A673 (cell line): Measurements from ENCODE around the gene PLCG2. TPM values are rescaled to one million over a fixed set of nuclear protein-coding genes. Genes with fewer than 3 reads are reported as not detected.

Source experiments
- BruUV-seq: library from RNA; stranded (reverse); fragments of 400-500 nt; replicated peaks from 2 replicates; lab custom pipeline; 2021; lab: Mats Ljungman, UMichigan
- CTCF ChIA-PET: fragments of 300-600 bp; sonication (Branson Sonifier 250); formaldehyde crosslinking; loops from one replicate; lab custom pipeline; 2022; ENCODE audit warnings: antibody characterized with exemption; lab: Charles Lee
- POLR2A ChIA-PET: fragments of 300-600 bp; sonication (Branson Sonifier 250); formaldehyde crosslinking; loops from one replicate; lab custom pipeline; 2022; ENCODE audit warnings: antibody characterized with exemption; ENCODE audit not compliant: low non-redundant PET; lab: Charles Lee
- DNase-seq: peaks from one replicate; pipeline ENCODE4 v3.0.0-alpha.2; 2015; ENCODE audit warnings: low spot score
- H3K27ac ChIP-seq: fragments of 200-600 bp; sonication (generic); 2 replicates; pipeline ENCODE4 v1.5.1; 2016; ENCODE audit warnings: mixed run types, low read depth, mild to moderate bottlenecking, mixed read lengths, antibody characterized with exemption, low read length; ENCODE audit not compliant: poor library complexity, severe bottlenecking
- H3K27me3 ChIP-seq: fragments of 200-600 bp; sonication (generic); replicated peaks from 2 replicates; pipeline ENCODE4 v1.6.1; 2017; ENCODE audit warnings: mixed run types, low read depth, mild to moderate bottlenecking, mixed read lengths, antibody characterized with exemption, low read length; ENCODE audit not compliant: insufficient read depth, poor library complexity
- H3K36me3 ChIP-seq: fragments of 200-600 bp; sonication (generic); 2 replicates; pipeline ENCODE4 v1.6.1; 2016; ENCODE audit warnings: mixed run types, mild to moderate bottlenecking, mixed read lengths, antibody characterized with exemption, low read length; ENCODE audit not compliant: insufficient read depth, poor library complexity, severe bottlenecking
- H3K4me1 ChIP-seq: fragments of 200-600 bp; sonication (generic); 2 replicates; pipeline ENCODE4 v1.6.1; 2017; ENCODE audit warnings: mixed run types, mild to moderate bottlenecking, mixed read lengths, antibody characterized with exemption, low read length; ENCODE audit not compliant: insufficient read depth, poor library complexity, severe bottlenecking
- H3K4me3 ChIP-seq: fragments of 200-600 bp; sonication (generic); 2 replicates; pipeline ENCODE4 v1.5.1; 2016; ENCODE audit warnings: low read depth, mixed run types, mild to moderate bottlenecking, mixed read lengths, low read length; ENCODE audit not compliant: poor library complexity, severe bottlenecking
- H3K9me3 ChIP-seq: fragments of 200-600 bp; sonication (generic); 2 replicates; pipeline ENCODE4 v1.6.1; 2016; ENCODE audit warnings: mixed run types, low read depth, mild to moderate bottlenecking, mixed read lengths, antibody characterized with exemption, low read length; ENCODE audit not compliant: poor library complexity, severe bottlenecking
- CTCF ChIP-seq: fragments of 300-800, 200-600 bp; sonication (generic); conservative IDR thresholded peaks from 2 replicates; pipeline ENCODE4 v1.5.1; 2017; ENCODE audit warnings: low read depth, mild to moderate bottlenecking, antibody characterized with exemption, low read length, moderate library complexity, mixed read lengths
- EZH2 ChIP-seq: fragments of 200-600 bp; sonication (generic); IDR thresholded peaks from 2 replicates; pipeline ENCODE4 v1.6.1; 2017; ENCODE audit warnings: borderline replicate concordance, low read depth, mild to moderate bottlenecking, mixed read lengths, antibody characterized with exemption, low read length; ENCODE audit not compliant: poor library complexity, severe bottlenecking
- intact Hi-C: fragments of 100-400 bp; cut with micrococcal nuclease; formaldehyde crosslinking; loops from one replicate; pipeline ENCODE4 v1.10.0; 2022; ENCODE audit not compliant: unreplicated experiment
- total RNA-seq: library from RNA; stranded (reverse); gene quantifications from 2 replicates; pipeline ENCODE4 v1.2.3, GENCODE V29; 2021

PLCG2 gene
- total RNA-seq, 1 experiment from 2014 or later: 9.6 TPM

DNA sequence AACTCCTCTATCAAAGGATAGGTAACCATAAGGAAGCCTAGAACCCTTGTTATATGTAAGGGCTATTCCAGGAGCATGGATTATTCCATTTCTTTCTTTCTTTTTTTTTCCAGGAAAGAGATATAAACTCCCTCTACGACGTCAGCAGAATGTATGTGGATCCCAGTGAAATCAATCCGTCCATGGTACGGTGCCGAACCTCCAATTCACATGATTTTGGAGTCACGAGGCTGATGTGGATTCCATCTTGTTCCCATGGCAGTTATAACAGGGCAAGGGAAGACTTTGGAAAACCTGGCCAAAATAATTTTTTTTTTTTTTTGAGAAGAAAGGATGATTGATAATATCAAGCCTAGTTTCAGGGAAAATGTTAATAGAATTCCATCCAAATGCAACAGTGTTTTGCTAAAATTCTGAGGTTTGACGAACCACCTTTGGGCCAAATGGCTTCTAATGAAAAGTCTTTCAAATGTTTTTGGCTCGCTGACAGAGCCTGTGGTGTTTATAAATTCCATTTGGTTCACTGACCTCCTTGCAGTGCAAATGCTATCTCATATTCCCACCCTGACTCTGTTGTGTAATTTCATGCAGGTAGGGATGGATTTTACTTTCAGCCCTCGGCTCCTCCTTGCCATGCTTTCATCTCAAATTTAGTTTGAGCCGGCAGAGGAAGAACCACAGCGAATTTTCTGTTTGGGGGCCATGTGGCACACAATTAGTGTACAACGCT, 142.2 kb downstream of the PLCG2 start:
- no peak for TF ChIP-seq EZH2
- no peak for TF ChIP-seq CTCF
- ChIA-PET CTCF (no interaction called here), POLR2A (no interaction called here)
- no TSS peak for BruUV-seq
- Histone ChIP-seq H3K4me3 (no peak overlapping the region), H3K9me3 (no peaks in the 10 kb centered on the region), H3K4me1 (no peaks in the 10 kb centered on the region), H3K27ac (no peak overlapping the region), H3K27me3 (no peaks in the 10 kb centered on the region), H3K36me3 (no peaks in the 10 kb centered on the region)
- intact Hi-C loops: no loop called here
- DNase-seq: no peak

GRCh38 chr16:81921843-81922584, 142.9 kb downstream of the PLCG2 start:
- ChIA-PET POLR2A (no interaction called here), CTCF (no interaction called here)
- no peak overlapping the region for H3K4me3 ChIP-seq
- no TSS peak for BruUV-seq
- DNase-seq: no peak
- no peaks in the 10 kb centered on the region for H3K4me1 ChIP-seq
- no peak for TF ChIP-seq CTCF
- TF ChIP-seq EZH2: no peak
- no peaks in the 10 kb centered on the region for H3K9me3 ChIP-seq
- intact Hi-C loops: no loop called here
- H3K36me3 ChIP-seq: no peaks in the 10 kb centered on the region
- H3K27me3 ChIP-seq: no peaks in the 10 kb centered on the region
- no peak overlapping the region for H3K27ac ChIP-seq

GRCh38 chr16:81923296-81923695, 144.2 kb downstream of the PLCG2 start:
- no peak for DNase-seq
- H3K9me3 ChIP-seq: no peaks in the 10 kb centered on the region
- intact Hi-C loops: no loop called here
- no TSS peak for BruUV-seq
- H3K4me3 ChIP-seq: no peak overlapping the region
- no peaks in the 10 kb centered on the region for H3K27me3 ChIP-seq
- ChIA-PET POLR2A (no interaction called here), CTCF (no interaction called here)
- no peaks in the 10 kb centered on the region for H3K4me1 ChIP-seq
- no peak overlapping the region for H3K27ac ChIP-seq
- TF ChIP-seq EZH2 (no peak), CTCF (no peak)
- H3K36me3 ChIP-seq: no peaks in the 10 kb centered on the region
